Stimulated activated CD8-positive, alpha-beta memory T cell treated with anti-CD3 and anti-CD28 coated beads, Interleukin-12 subunit alpha, Interleukin-12 subunit beta, amount 100 ng/mL, for 1 hour (primary cell): ENCODE data around the gene HSD17B8.

Experiments used
- DNase-seq: peaks from one replicate; pipeline ENCODE4 v3.0.0-alpha.2; 2020; ENCODE audit warnings: low read depth

HSD17B8 gene

GRCh38 chr6:33204415-33205190 lies at the start of gene HSD17B8:
HSD17B8 (plus strand) TSS chr6:33204655; CDS start chr6:33204669, 14 bp downstream.
- peak; percentile 87 for DNase-seq

GRCh38 chr6:33156561-33156960 lies 47.9 kb upstream of the HSD17B8 start:
- DNase-seq = no peak

DNA sequence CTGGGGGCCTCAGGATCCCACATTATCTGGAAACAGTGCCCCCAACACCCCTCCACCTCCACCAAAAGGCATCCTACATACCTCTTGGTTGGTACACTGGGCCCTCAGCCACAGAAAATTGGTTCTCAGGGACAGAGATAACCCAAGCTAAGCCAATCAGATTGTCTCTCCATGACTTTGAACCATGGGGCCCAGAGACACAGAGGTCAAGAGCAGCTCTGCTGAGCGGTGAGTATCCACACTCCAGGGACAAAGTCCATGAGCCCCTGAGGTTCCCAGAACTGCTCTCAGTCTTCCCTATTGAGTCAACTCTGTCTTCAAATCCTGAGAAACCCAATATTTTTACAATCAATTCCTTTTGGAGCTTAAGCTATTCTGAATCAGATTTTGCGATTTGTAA lies 47.5 kb upstream of the HSD17B8 start:
- DNase-seq = no peak

- DNase-seq = no peak
Measured at GRCh38 chr6:33160096-33160495, 44.4 kb upstream of the HSD17B8 start.

- no peak for DNase-seq
Measured at GRCh38 chr6:33160728-33161344, 43.6 kb upstream of the HSD17B8 start.

- peak; percentile 73 for DNase-seq
Measured at GRCh38 chr6:33161354-33162331, 42.8 kb upstream of the HSD17B8 start.

DNA sequence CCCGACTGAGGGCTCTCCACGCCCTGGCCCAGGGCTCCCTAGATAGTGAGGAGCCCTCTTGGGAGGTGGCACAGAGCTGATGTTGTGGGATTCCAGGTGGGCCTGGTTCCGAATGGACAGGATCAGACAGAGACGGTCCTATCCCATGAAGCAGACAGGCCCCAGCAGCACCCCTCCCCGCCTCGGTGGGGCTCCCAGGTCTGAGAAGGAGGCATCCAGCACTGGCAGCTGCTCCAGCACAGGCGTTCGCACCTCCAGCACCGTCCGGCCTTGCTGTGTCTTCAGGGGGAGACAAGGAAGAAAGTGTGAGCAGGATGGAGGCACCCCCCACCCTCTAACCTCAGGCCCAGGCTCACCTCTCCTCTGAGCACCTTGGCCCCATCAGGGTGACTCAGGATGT lies 40.9 kb upstream of the HSD17B8 start:
- DNase-seq = no peak

- DNase-seq = no peak
Measured at GRCh38 chr6:33164176-33164575, 40.3 kb upstream of the HSD17B8 start.

DNA sequence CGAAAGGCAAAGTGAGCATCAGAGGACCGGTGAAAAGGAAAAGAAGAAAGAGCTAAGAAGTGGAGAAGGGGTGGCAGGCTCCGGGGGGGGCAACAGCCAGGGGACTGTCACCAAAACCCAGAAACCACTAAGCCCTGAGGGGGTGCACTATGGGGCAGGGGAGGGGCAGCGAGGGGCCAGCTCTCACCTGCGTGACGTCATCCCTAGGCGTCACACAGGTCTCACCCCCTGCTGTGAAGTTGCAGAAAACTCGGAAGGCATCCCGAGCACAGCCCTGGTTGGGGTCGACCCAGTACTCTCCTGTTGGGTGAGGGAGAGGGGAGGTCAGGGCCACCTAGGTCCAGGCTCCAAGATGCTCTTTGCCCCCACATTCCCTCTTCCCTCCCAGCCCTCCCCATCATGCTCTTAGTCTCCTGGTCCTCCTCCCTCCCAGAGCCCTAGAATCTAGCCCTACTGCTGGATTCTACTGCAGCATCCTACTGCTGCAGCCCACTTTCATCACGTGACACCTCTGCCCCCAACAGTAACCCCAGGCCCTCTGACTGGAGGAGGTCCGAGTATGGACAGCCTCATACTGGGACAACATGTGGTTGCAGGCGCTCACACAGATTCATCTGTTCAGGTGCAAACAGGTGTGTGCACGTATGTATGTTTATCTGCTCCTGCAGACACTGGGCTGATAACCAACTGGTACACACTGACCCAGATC lies 39.6 kb upstream of the HSD17B8 start:
- DNase-seq = no peak

DNA sequence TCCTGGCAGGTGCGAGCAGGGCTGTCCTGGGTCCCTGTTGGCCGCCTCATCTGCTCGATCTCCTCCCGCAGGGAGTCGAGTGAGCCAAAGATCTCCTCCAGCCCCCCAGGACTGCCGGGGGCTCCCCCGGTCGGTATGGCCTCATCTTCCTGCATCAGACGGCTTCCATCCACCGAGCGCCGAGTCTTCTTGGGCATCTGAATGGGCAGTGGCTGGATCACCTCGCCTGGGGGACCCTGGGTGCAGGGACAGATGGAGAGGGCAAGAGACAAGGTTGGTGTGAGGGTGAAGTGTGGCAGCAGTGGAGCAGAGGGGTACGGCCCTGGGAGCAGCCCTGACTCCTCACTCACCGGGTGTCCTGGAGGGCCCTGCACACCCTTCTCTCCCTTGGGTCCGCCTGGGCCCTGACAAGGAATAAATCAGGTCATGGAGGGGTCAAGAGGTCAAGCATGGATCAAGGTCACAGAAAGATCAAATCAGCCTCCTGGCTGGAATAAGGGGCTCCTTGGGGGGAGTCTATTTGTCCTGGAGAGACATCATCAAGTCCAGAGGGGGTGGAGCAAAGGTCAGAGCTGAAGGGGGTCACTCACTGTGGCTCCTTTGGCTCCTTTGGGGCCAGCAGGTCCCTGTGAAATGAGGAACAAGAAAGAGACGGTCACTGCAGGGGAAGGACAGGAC lies 38.7 kb upstream of the HSD17B8 start:
- DNase-seq = no peak

- no peak for DNase-seq
Measured at GRCh38 chr6:33166363-33166762, 38.1 kb upstream of the HSD17B8 start.

DNA sequence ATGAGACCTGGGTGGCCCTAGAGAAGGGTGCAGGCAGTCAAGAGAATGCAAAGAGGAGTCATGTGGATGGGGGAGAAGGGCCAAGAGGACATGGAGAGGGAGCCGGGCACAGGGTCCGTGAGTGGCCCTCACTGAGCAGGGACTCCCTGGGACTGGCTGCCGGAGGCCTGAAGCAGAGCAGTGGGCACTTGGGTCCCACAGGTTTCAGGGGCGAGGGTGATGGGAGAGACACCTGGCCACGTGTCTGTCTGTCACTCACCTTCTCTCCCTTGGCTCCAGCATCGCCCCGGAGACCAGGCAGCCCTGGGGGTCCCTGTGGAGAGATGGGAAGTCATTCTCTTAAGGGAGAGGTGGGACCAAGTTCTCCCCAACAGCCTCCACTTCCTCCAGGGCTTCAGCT lies 37.6 kb upstream of the HSD17B8 start:
- no peak for DNase-seq

GRCh38 chr6:33167374-33168283 lies 36.8 kb upstream of the HSD17B8 start:
- no peak for DNase-seq

- DNase-seq = no peak
Measured at GRCh38 chr6:33168284-33168601, 36.2 kb upstream of the HSD17B8 start.

GRCh38 chr6:33168639-33169038 lies 35.8 kb upstream of the HSD17B8 start:
- DNase-seq = no peak

DNA sequence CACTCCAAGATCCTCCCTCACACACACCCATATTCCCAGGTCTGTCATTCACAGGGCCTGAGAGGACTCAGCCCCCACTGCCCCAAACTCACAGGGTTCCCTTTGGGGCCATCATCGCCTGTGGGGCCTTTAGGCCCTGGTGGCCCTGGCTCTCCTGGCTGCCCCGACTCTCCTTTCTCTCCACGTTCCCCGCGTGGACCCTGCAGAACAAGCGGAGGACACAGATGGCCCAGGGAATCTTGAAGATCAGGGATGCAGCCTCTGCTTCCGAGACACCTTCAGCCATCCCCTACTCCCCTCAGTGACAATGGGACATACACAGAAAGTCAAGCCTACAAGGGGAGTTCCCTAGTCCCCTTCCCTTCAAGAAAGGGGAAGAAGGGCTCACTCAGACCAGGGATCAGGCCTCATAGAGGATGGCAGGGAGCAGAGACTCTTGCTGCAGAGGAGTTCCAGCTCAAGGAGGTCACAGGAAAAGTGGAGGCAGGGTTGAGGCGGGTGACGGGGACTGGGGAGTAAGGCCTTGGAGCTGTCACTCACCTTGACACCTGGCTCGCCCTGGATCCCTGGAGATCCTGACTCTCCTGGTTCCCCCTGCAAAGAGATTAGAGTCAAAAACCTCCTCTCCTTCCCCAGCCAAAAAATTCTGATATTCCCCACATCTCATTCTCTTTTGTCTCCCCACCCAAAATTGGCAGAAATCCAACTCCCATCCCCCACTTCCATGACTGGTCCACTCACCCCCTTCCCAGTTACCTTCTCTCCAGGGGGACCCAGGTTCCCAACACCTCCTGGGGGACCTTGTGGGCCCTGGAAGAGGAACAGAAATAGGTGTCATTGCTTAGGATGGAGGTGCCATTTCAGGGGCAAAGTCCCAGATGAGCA lies 34.9 kb upstream of the HSD17B8 start:
- DNase-seq = no peak

DNA sequence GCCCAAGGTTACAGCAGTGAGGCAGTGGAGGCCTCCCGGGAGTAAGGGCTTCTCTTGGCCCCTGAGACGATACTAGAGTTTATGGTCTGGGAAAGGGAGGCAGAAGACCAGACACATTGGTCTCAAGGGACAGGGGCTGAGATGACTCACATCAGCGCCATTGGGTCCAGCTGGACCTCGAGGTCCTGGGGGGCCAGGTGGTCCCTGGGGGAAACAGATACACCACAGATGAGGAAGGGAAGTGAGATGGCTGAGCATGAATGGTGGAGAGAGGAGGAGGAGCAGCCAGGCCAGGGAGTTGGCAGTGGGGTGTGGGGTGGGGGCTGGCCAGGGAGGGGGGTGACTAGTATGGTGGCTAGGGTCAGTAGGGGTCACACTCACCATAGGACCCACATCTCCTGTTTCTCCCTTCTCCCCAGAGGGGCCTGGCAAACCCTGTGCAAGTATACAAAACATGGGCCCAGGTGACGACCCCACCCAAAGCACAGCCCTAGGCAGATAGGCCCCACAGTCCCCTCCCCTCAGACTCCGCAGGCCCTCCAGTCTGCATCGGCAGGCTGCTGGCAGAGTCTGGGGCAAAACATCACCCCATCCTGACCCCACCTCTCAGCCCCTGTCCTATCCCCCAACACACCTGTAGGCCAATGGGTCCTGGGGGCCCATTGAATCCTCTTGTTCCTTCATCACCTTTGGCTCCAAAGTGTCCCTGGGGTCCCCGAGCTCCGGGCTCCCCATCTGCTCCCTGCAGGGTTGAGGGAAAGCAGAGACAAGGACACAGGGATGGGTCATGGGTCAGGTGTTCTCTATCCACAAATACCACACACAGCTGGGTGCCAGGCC lies 34.1 kb upstream of the HSD17B8 start:
- DNase-seq = no peak
